Keratinocyte (primary cell): ENCODE results near the gene SMCO2. TPM values are rescaled to one million over a fixed set of nuclear protein-coding genes. Genes with fewer than 3 reads are reported as not detected.

Experiments used
- DNase-seq: peaks from one replicate; pipeline ENCODE4 v3.0.0-alpha.2; 2011; ENCODE audit warnings: low read depth, missing footprints, low spot score
- FAIRE-seq: peaks from 2 replicates; lab custom pipeline; 2011; peaks lifted over from hg19 to GRCh38; lab: Jason Lieb, UNC
- H2AFZ ChIP-seq: 2 replicates; pipeline ENCODE4 v1.6.0; 2012; ENCODE audit warnings: low read length, control low read depth, inconsistent platforms; ENCODE audit not compliant: control insufficient read depth
- H3K27ac ChIP-seq: 2 replicates; pipeline ENCODE4 v1.5.1; 2011; ENCODE audit warnings: low read length; ENCODE audit not compliant: control insufficient read depth, insufficient read depth
- H3K27me3 ChIP-seq: 3 replicates; pipeline ENCODE4 v1.6.0; 2011; ENCODE audit warnings: low read length; ENCODE audit not compliant: control insufficient read depth, insufficient read depth; ENCODE audit errors: extremely low read depth
- H3K36me3 ChIP-seq, 2 experiments: 2 replicates in 1 of 2; 3 replicates in 1 of 2; pipeline ENCODE4 v1.5.1; 2011; ENCODE audit warnings: low read length in 2 of 2, mild to moderate bottlenecking in 1 of 2; ENCODE audit not compliant: control insufficient read depth in 2 of 2, insufficient read depth in 2 of 2; ENCODE audit errors: extremely low read depth in 1 of 2
- H3K4me1 ChIP-seq: 3 replicates; pipeline ENCODE4 v1.5.1; 2011; ENCODE audit warnings: low read length; ENCODE audit not compliant: control insufficient read depth, insufficient read depth; ENCODE audit errors: extremely low read depth
- H3K4me2 ChIP-seq: 3 replicates; pipeline ENCODE4 v1.6.0; 2011; ENCODE audit warnings: low read depth, low read length; ENCODE audit not compliant: control insufficient read depth, insufficient read depth; ENCODE audit errors: extremely low read depth
- H3K4me3 ChIP-seq, 3 experiments: fragments of 200-600 bp in 1 of 3; sonication (generic) in 1 of 3; 2 replicates in 2 of 3; 3 replicates in 1 of 3; pipeline ENCODE4 v1.5.1; 2011 to 2016; ENCODE audit warnings: low read length in 3 of 3, mild to moderate bottlenecking in 3 of 3, control low read depth in 2 of 3, inconsistent platforms in 1 of 3, low read depth in 1 of 3, mixed read lengths in 1 of 3, mixed run types in 1 of 3, moderate library complexity in 1 of 3; ENCODE audit not compliant: control insufficient read depth in 2 of 3, insufficient read depth in 2 of 3; ENCODE audit errors: extremely low read depth in 1 of 3
- H3K79me2 ChIP-seq: 2 replicates; pipeline ENCODE4 v1.6.0; 2012; ENCODE audit warnings: low read length; ENCODE audit not compliant: control insufficient read depth, insufficient read depth
- H3K9ac ChIP-seq: 3 replicates; pipeline ENCODE4 v1.6.0; 2011; ENCODE audit warnings: low read length; ENCODE audit not compliant: control insufficient read depth, insufficient read depth; ENCODE audit errors: extremely low read depth
- H3K9me1 ChIP-seq: 3 replicates; pipeline ENCODE4 v1.6.0; 2011; ENCODE audit warnings: low read length; ENCODE audit not compliant: control insufficient read depth, insufficient read depth; ENCODE audit errors: extremely low read depth
- H3K9me3 ChIP-seq: 2 replicates; pipeline ENCODE4 v1.5.1; 2012; ENCODE audit warnings: low read depth, low read length; ENCODE audit not compliant: control insufficient read depth
- H4K20me1 ChIP-seq: 3 replicates; pipeline ENCODE4 v1.6.0; 2011; ENCODE audit warnings: low read length; ENCODE audit not compliant: control insufficient read depth, insufficient read depth; ENCODE audit errors: extremely low read depth
- EZH2 ChIP-seq: IDR thresholded peaks from one replicate; pipeline ENCODE4 v1.6.1; 2012; ENCODE audit warnings: inconsistent platforms, mild to moderate bottlenecking, low read length, moderate library complexity
- dilution Hi-C: fragments of 300-500 bp; cut with MboI; formaldehyde crosslinking; loops from one replicate; pipeline ENCODE4 v1.7.0; 2020; ENCODE audit warnings: low sequenced_read_pairs; ENCODE audit not compliant: extremely low pct_ligation_motif_present
- polyA plus RNA-seq, 5 experiments: library from polyadenylated mRNA; depleted of rRNA in 3 of 5; stranded (reverse) in 3 of 5; stranded (forward) in 1 of 5; unstranded in 1 of 5; fragments of >200 nt; gene quantifications; 1 replicate in 1 of 5; 2 replicates in 3 of 5; 3 replicates in 1 of 5; pipeline versions ENCODE4 v1.2.1 to v1.2.3, GENCODE V29; 2011 to 2012; ENCODE audit warnings: missing spikeins in 2 of 5, low read depth in 1 of 5, low replicate concordance in 1 of 5
- TF ChIP-seq, protein P1 (sequence below), 3 experiments: IDR thresholded peaks in 1 of 3; conservative IDR thresholded peaks in 1 of 3; optimal IDR thresholded peaks in 1 of 3; 2 replicates in 2 of 3; 3 replicates in 1 of 3; pipeline versions ENCODE3 to v1.5.1; 2011; ENCODE audit warnings: low read length in 3 of 3, mild to moderate bottlenecking in 3 of 3, moderate library complexity in 2 of 3, control low read depth in 1 of 3, inconsistent platforms in 1 of 3; ENCODE audit not compliant: insufficient read depth in 2 of 3; ENCODE audit errors: extremely low read depth in 1 of 3

The SMCO2 gene
- polyA plus RNA-seq, 1 donor (not counting 4 experiments of a cell fraction or from before 2014, with no cell fraction given) = 0.49 TPM

- Histone ChIP-seq H3K79me2 (peaks cover 99% of the 10 kb centered on the region), H3K36me3 (peaks cover 3 to 7% of the 10 kb centered on the region in 2 experiments), H3K4me3 (no peak overlapping the region), H3K9me3 (no peaks in the 10 kb centered on the region), H3K9ac (no peak overlapping the region), H2AFZ (no peak overlapping the region), H3K4me2 (no peak overlapping the region), H4K20me1 (peaks cover 2% of the 10 kb centered on the region), H3K9me1 (peaks cover 7% of the 10 kb centered on the region), H3K27ac (no peak overlapping the region), H3K27me3 (no peaks in the 10 kb centered on the region), H3K4me1 (peaks cover 15% of the 10 kb centered on the region)
- dilution Hi-C loops = no loop called here
- DNase-seq (no peak), FAIRE-seq (no peak)
- TF ChIP-seq EZH2 = no peak
- TF ChIP-seq, protein P1, sequence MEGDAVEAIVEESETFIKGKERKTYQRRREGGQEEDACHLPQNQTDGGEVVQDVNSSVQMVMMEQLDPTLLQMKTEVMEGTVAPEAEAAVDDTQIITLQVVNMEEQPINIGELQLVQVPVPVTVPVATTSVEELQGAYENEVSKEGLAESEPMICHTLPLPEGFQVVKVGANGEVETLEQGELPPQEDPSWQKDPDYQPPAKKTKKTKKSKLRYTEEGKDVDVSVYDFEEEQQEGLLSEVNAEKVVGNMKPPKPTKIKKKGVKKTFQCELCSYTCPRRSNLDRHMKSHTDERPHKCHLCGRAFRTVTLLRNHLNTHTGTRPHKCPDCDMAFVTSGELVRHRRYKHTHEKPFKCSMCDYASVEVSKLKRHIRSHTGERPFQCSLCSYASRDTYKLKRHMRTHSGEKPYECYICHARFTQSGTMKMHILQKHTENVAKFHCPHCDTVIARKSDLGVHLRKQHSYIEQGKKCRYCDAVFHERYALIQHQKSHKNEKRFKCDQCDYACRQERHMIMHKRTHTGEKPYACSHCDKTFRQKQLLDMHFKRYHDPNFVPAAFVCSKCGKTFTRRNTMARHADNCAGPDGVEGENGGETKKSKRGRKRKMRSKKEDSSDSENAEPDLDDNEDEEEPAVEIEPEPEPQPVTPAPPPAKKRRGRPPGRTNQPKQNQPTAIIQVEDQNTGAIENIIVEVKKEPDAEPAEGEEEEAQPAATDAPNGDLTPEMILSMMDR (optimal IDR thresholded peaks at IDR 0.05 in 1 of 3, IDR thresholded peaks at IDR 0.05 in 1 of 3, conservative IDR thresholded peaks at IDR 0.05 in 1 of 3; ENCODE audit: extremely low read depth in 1 of 3, insufficient read depth in 2 of 3, low read length in 3 of 3) = no peak
Measured at GRCh38 chr12:27531896-27532295, 85.4 kb downstream of the SMCO2 start.

DNA sequence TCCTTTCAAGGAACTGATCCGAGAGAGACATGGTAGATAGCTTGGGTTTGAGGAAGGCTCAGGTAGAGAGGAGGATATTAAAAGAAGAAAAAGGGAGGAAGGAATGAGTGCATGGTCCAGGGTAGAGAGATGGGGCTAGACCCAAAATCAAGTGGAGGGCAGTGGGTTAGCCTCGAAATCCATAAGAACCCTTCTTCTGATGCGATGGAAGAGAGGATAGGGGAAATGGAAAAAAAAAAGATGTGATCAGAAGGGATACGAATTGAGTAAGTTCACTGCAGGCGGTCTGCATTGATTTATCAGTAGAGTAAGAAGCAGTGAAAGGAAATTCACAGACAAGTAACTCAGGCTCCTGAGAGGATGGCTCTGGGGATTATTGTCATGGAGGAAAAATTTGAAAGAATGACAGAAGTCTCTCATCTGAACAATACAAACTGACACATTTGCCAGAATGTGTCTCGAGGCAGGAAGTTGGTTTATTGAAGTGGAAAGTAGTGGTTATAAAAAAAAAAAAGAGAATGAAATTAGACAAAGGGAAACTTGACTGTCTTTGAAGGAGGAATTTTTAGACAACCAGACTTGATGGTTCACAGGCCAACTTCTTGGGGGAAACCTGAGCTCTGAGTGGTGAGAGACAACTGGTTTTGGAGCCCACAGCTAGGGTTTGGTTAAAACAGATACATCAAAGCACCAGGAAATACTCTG is 87.7 kb downstream of the SMCO2 start:
- no peak for TF ChIP-seq EZH2
- peak; percentile 9 for FAIRE-seq
- Histone ChIP-seq H3K4me3 (no peak overlapping the region), H3K9me1 (peaks cover 3% of the 10 kb centered on the region), H3K27me3 (no peaks in the 10 kb centered on the region), H3K4me1 (peaks cover 18% of the 10 kb centered on the region), H3K27ac (no peak overlapping the region), H3K9me3 (no peaks in the 10 kb centered on the region), H4K20me1 (peaks cover 2% of the 10 kb centered on the region), H3K9ac (no peak overlapping the region), H3K79me2 (peaks cover 99% of the 10 kb centered on the region), H3K4me2 (no peak overlapping the region), H3K36me3 (peaks cover 0 to 2% of the 10 kb centered on the region in 2 experiments), H2AFZ (no peak overlapping the region)
- dilution Hi-C loops = no loop called here
- no peak for DNase-seq
